Caco-2 (cell line): ENCODE results near the gene FLOT2. TPM values are rescaled to one million over a fixed set of nuclear protein-coding genes. Genes with fewer than 3 reads are reported as not detected.

ENCODE experiments used
- BruUV-seq: library from RNA; stranded (reverse); fragments of 400-500 nt; replicated peaks from 2 replicates; lab custom pipeline; 2021; lab: Mats Ljungman, UMichigan
- CTCF ChIA-PET: fragments of 300-600 bp; sonication (Branson Sonifier 250); formaldehyde crosslinking; loops from one replicate; lab custom pipeline; 2022; ENCODE audit warnings: antibody characterized with exemption; lab: Charles Lee
- POLR2A ChIA-PET: fragments of 300-600 bp; sonication (Branson Sonifier 250); formaldehyde crosslinking; loops from one replicate; lab custom pipeline; 2022; ENCODE audit warnings: antibody characterized with exemption; lab: Charles Lee
- DNase-seq, 2 experiments: peaks; one replicate each; pipeline versions ENCODE4 v3.0.0 to v3.0.0-alpha.2; 2020 to 2022
- H3K27me3 ChIP-seq: replicated peaks from 2 replicates; pipeline ENCODE4 v1.6.0; 2011; ENCODE audit warnings: low read length; ENCODE audit not compliant: control insufficient read depth, insufficient read depth
- H3K36me3 ChIP-seq: 2 replicates; pipeline ENCODE4 v1.5.1; 2011; ENCODE audit warnings: low read length; ENCODE audit not compliant: control insufficient read depth, insufficient read depth
- H3K4me1 ChIP-seq: fragments of 250-450 bp; sonication (Bioruptor Pico); 2 replicates; pipeline ENCODE4 v1.5.1; 2020; ENCODE audit warnings: mild to moderate bottlenecking
- H3K4me3 ChIP-seq: 2 replicates; pipeline ENCODE4 v1.5.1; 2011; ENCODE audit warnings: low read depth, mild to moderate bottlenecking, control low read depth, low read length
- H3K9me3 ChIP-seq: fragments of 250-450 bp; sonication (Bioruptor Pico); 2 replicates; pipeline ENCODE4 v1.5.1; 2020; ENCODE audit warnings: mild to moderate bottlenecking, moderate library complexity
- H3K27ac Mint-ChIP-seq: one replicate; pipeline ENCODE4 v1.8.0; 2022; ENCODE audit warnings: mixed read lengths; ENCODE audit not compliant: unreplicated experiment
- H3K27me3 Mint-ChIP-seq: one replicate; pipeline ENCODE4 v1.8.0; 2022; ENCODE audit warnings: mixed read lengths; ENCODE audit not compliant: insufficient read depth, unreplicated experiment
- H3K36me3 Mint-ChIP-seq: one replicate; pipeline ENCODE4 v1.8.0; 2022; ENCODE audit warnings: mild to moderate bottlenecking, mixed read lengths; ENCODE audit not compliant: insufficient read depth, unreplicated experiment
- H3K4me1 Mint-ChIP-seq: one replicate; pipeline ENCODE4 v1.8.0; 2022; ENCODE audit warnings: low read depth, mixed read lengths; ENCODE audit not compliant: unreplicated experiment
- H3K4me3 Mint-ChIP-seq: one replicate; pipeline ENCODE4 v1.8.0; 2022; ENCODE audit warnings: mild to moderate bottlenecking, moderate library complexity, mixed read lengths; ENCODE audit not compliant: unreplicated experiment
- H3K9me3 Mint-ChIP-seq: one replicate; pipeline ENCODE4 v1.8.0; 2022; ENCODE audit warnings: mixed read lengths; ENCODE audit not compliant: unreplicated experiment
- intact Hi-C: fragments of 100-400 bp; cut with micrococcal nuclease; formaldehyde crosslinking; loops from one replicate; pipeline ENCODE4 v1.10.0; 2022; ENCODE audit not compliant: unreplicated experiment
- total RNA-seq: library from RNA; stranded (reverse); gene quantifications from 2 replicates; pipeline ENCODE4 v1.2.3, GENCODE V29; 2022
- TF ChIP-seq, protein P1 (sequence below), 2 experiments: fragments of 200-600 bp in 1 of 2; IDR thresholded peaks; 1 replicate in 1 of 2; 2 replicates in 1 of 2; pipeline versions ENCODE4 v1.5.1 to v1.8.0; 2011 to 2022; ENCODE audit warnings: antibody characterized with exemption in 1 of 2, control low read depth in 1 of 2, inconsistent platforms in 1 of 2, low read depth in 1 of 2, low read length in 1 of 2, mild to moderate bottlenecking in 1 of 2, moderate library complexity in 1 of 2; ENCODE audit not compliant: insufficient read depth in 1 of 2, severe bottlenecking in 1 of 2, unreplicated experiment in 1 of 2

Gene FLOT2
- total RNA-seq, 1 experiment from 2014 or later: 189 TPM

DNA sequence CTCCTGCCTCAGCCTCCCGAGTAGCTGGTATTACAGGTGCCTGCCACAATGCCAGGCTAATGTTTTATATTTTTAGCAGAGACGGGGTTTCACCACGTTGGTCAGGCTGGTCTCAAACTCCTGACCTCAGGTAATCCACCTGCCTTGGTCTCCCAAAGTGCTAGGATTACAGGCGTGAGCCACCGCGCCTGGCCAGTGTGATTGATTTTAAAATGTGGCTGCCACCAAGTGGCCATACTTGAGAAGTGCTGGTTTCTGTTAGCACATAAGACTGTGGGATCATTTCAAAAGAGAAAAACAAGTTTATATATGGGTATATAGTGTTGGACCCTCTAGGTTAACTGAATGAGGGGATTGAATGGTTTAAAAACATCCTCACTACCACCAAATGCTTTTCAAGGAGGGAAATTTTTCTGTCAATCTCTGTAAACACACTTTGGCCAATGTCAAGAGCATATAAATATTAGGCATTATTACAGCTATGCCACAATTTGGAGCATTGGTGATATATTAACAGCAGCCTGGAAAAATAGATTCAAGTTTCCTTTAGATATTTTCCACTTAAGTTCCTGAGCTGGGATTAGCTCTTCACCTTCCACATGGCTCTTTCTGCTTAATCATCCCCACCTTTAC lies 18.9 kb upstream of the FLOT2 start:
- peak in 1 of 2 experiments; percentile 54 for DNase-seq
- TF ChIP-seq, protein P1, sequence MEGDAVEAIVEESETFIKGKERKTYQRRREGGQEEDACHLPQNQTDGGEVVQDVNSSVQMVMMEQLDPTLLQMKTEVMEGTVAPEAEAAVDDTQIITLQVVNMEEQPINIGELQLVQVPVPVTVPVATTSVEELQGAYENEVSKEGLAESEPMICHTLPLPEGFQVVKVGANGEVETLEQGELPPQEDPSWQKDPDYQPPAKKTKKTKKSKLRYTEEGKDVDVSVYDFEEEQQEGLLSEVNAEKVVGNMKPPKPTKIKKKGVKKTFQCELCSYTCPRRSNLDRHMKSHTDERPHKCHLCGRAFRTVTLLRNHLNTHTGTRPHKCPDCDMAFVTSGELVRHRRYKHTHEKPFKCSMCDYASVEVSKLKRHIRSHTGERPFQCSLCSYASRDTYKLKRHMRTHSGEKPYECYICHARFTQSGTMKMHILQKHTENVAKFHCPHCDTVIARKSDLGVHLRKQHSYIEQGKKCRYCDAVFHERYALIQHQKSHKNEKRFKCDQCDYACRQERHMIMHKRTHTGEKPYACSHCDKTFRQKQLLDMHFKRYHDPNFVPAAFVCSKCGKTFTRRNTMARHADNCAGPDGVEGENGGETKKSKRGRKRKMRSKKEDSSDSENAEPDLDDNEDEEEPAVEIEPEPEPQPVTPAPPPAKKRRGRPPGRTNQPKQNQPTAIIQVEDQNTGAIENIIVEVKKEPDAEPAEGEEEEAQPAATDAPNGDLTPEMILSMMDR (IDR thresholded peaks at IDR 0.05; ENCODE audit: insufficient read depth in 1 of 2, low read depth in 1 of 2, low read length in 1 of 2, severe bottlenecking in 1 of 2, unreplicated experiment in 1 of 2): peak; percentile 60 to 66
- Histone ChIP-seq H3K27me3 (no peaks in the 10 kb centered on the region), H3K4me3 (no peak overlapping the region), H3K9me3 (no peaks in the 10 kb centered on the region), H3K4me1 (no peaks in the 10 kb centered on the region), H3K36me3 (peaks cover 5% of the 10 kb centered on the region)
- no peak overlapping the region for H3K27ac Mint-ChIP-seq
- intact Hi-C loops: loop anchor here (1.0 kb wide), 1 partner anchor 189 kb away; no protein-coding TSS in a partner anchor
- ChIA-PET CTCF (interaction anchor here (1.0 to 1.2 kb wide), 3 partner anchors 10 to 189 kb away, joined by 3 to 4 read pairs (median 3); no protein-coding TSS in a partner anchor), POLR2A (no interaction called here)
- no TSS peak for BruUV-seq
- H3K4me3 Mint-ChIP-seq: no peak overlapping the region
- peaks cover 93% of the 10 kb centered on the region for H3K36me3 Mint-ChIP-seq
- H3K27me3 Mint-ChIP-seq: no peaks in the 10 kb centered on the region
- H3K4me1 Mint-ChIP-seq: no peaks in the 10 kb centered on the region
- no peaks in the 10 kb centered on the region for H3K9me3 Mint-ChIP-seq

DNA sequence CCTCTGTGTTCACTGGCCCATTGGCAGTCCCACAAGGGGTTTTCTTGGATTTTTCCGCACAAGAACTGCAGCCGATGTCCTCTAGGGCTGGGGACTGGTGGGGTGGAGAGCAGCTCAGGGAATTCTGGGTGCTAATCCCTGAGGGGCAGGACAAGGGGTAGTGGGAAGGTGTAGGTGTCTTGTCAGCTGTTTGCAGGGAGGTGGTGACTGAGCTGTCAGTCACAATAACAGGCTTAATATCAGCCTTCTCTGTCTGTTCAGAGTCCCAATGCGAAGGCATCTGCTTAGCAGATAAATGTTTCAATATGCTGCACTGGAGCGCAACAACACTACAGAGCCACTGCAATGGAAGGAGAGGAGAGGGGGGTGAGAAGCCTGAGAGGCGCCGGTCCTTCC lies 15.4 kb upstream of the FLOT2 start:
- Mint-ChIP-seq H3K27ac (no peak overlapping the region), H3K4me3 (no peak overlapping the region)
- BruUV-seq: no TSS peak

GRCh38 chr17:28912281-28912937 lies 14.9 kb upstream of the FLOT2 start:
- Histone ChIP-seq H3K27me3 (no peaks in the 10 kb centered on the region), H3K9me3 (no peaks in the 10 kb centered on the region), H3K36me3 (peaks cover 8% of the 10 kb centered on the region), H3K4me1 (no peaks in the 10 kb centered on the region), H3K4me3 (no peak overlapping the region)
- Mint-ChIP-seq H3K9me3 (no peaks in the 10 kb centered on the region), H3K4me1 (no peaks in the 10 kb centered on the region), H3K4me3 (no peak overlapping the region), H3K27me3 (no peaks in the 10 kb centered on the region), H3K36me3 (peaks cover 92% of the 10 kb centered on the region), H3K27ac (no peak overlapping the region)
- TF ChIP-seq, protein P1 (IDR thresholded peaks at IDR 0.05; ENCODE audit: insufficient read depth in 1 of 2, low read depth in 1 of 2, low read length in 1 of 2, severe bottlenecking in 1 of 2, unreplicated experiment in 1 of 2): peak in 1 of 2 experiments; percentile 6
- POLR2A ChIA-PET: no interaction called here
- intact Hi-C loops: no loop called here
- CTCF ChIA-PET: interaction anchor here (1.1 kb wide), 1 partner anchor 9 kb away, joined by 4 read pairs; the partner anchor contains the start of gene DHRS13
- no peak for DNase-seq
- BruUV-seq: no TSS peak

More for the DNA sequence above, 15.4 kb upstream of the FLOT2 start:
- TF ChIP-seq, protein P1 (IDR thresholded peaks at IDR 0.05; ENCODE audit: insufficient read depth in 1 of 2, low read depth in 1 of 2, low read length in 1 of 2, severe bottlenecking in 1 of 2, unreplicated experiment in 1 of 2): no peak
- H3K9me3 ChIP-seq: no peaks in the 10 kb centered on the region
- no peak for DNase-seq
- H3K4me3 ChIP-seq: no peak overlapping the region
- POLR2A ChIA-PET: no interaction called here
- Mint-ChIP-seq H3K4me1 (no peaks in the 10 kb centered on the region), H3K36me3 (peaks cover 92% of the 10 kb centered on the region), H3K27me3 (no peaks in the 10 kb centered on the region), H3K9me3 (no peaks in the 10 kb centered on the region)
- intact Hi-C loops: no loop called here
- H3K4me1 ChIP-seq: no peaks in the 10 kb centered on the region
- CTCF ChIA-PET: interaction anchor here (1.1 kb wide), 1 partner anchor 10 kb away, joined by 4 read pairs; the partner anchor contains the start of gene DHRS13
- H3K27me3 ChIP-seq: no peaks in the 10 kb centered on the region
- peaks cover 8% of the 10 kb centered on the region for H3K36me3 ChIP-seq
